Activated B cell treated with CpG ODN at 0.5 μM for 24 hours (primary cell): ENCODE results near the gene WDR72. TPM values are rescaled to one million over a fixed set of nuclear protein-coding genes. Genes with fewer than 3 reads are reported as not detected.

Experiments
- ATAC-seq: fragments of 200-7000 bp; cut with Tn5 transposase; one replicate; pipeline ENCODE4 v1.10.0; 2021; ENCODE audit warnings: low read depth, mild to moderate bottlenecking, moderate library complexity
- CTCF ChIA-PET: fragments of 350-600 bp; sonication (Branson Sonifier 250); formaldehyde crosslinking; loops from one replicate; lab custom pipeline; 2021; ENCODE audit warnings: antibody characterized with exemption; lab: Charles Lee
- POLR2A ChIA-PET: fragments of 350-600 bp; sonication (Branson Sonifier 250); formaldehyde crosslinking; loops from one replicate; lab custom pipeline; 2021; ENCODE audit warnings: antibody characterized with exemption; lab: Charles Lee
- DNase-seq: peaks from one replicate; pipeline ENCODE4 v3.0.0; 2022
- H3K27ac Mint-ChIP-seq: one replicate; pipeline ENCODE4 v1.8.0; 2020; ENCODE audit warnings: mixed read lengths
- H3K27me3 Mint-ChIP-seq: one replicate; pipeline ENCODE4 v1.8.0; 2021; ENCODE audit warnings: mixed read lengths
- H3K36me3 Mint-ChIP-seq: one replicate; pipeline ENCODE4 v1.8.0; 2021; ENCODE audit warnings: low read depth, mixed read lengths
- H3K4me1 Mint-ChIP-seq: one replicate; pipeline ENCODE4 v1.8.0; 2021; ENCODE audit warnings: mixed read lengths
- H3K4me3 Mint-ChIP-seq: one replicate; pipeline ENCODE4 v1.8.0; 2020; ENCODE audit warnings: mild to moderate bottlenecking, mixed read lengths
- H3K9me3 Mint-ChIP-seq: one replicate; pipeline ENCODE4 v1.8.0; 2020; ENCODE audit warnings: mixed read lengths
- intact Hi-C: fragments of 100-400 bp; cut with micrococcal nuclease; formaldehyde crosslinking; loops from one replicate; pipeline ENCODE4 v1.15.1; 2024
- total RNA-seq: library from RNA; stranded (reverse); gene quantifications from 2 replicates; pipeline ENCODE4 v1.2.3, GENCODE V29; 2022
- TF ChIP-seq, protein P1 (sequence below): fragments of 200-600 bp; IDR thresholded peaks from one replicate; pipeline ENCODE4 v1.8.0; 2022; ENCODE audit warnings: antibody characterized with exemption, mild to moderate bottlenecking

WDR72 gene
- total RNA-seq, 1 donor from 2014 or later, result not detected

DNA sequence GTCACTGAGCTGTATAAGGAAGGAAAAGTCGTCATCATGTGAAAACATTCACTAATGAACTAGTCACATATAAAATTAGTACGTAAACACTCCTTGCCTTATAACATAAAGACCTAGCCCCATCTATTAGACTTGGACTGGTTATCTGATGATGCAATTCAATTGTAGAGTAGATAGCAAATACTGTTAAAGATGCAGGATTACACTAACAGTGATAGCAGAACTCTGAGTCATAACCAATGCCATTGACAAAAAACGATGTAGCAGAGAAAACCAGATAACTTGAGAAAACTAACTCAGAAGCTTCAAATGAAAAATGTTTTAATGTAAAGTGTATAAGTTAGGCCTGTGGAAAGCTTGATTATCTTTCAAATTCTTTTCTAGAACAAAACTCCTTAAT, 132.2 kb downstream of the WDR72 start:
- intact Hi-C loops, result no loop called here
- Mint-ChIP-seq H3K4me1 (no peaks in the 10 kb centered on the region), H3K9me3 (peaks cover 11% of the 10 kb centered on the region), H3K4me3 (no peak overlapping the region), H3K27me3 (no peaks in the 10 kb centered on the region), H3K36me3 (no peaks in the 10 kb centered on the region), H3K27ac (no peak overlapping the region)
- ChIA-PET CTCF (no interaction called here), POLR2A (no interaction called here)
- ATAC-seq (no peak), DNase-seq (no peak)
- TF ChIP-seq, protein P1, sequence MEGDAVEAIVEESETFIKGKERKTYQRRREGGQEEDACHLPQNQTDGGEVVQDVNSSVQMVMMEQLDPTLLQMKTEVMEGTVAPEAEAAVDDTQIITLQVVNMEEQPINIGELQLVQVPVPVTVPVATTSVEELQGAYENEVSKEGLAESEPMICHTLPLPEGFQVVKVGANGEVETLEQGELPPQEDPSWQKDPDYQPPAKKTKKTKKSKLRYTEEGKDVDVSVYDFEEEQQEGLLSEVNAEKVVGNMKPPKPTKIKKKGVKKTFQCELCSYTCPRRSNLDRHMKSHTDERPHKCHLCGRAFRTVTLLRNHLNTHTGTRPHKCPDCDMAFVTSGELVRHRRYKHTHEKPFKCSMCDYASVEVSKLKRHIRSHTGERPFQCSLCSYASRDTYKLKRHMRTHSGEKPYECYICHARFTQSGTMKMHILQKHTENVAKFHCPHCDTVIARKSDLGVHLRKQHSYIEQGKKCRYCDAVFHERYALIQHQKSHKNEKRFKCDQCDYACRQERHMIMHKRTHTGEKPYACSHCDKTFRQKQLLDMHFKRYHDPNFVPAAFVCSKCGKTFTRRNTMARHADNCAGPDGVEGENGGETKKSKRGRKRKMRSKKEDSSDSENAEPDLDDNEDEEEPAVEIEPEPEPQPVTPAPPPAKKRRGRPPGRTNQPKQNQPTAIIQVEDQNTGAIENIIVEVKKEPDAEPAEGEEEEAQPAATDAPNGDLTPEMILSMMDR, result no peak

DNA sequence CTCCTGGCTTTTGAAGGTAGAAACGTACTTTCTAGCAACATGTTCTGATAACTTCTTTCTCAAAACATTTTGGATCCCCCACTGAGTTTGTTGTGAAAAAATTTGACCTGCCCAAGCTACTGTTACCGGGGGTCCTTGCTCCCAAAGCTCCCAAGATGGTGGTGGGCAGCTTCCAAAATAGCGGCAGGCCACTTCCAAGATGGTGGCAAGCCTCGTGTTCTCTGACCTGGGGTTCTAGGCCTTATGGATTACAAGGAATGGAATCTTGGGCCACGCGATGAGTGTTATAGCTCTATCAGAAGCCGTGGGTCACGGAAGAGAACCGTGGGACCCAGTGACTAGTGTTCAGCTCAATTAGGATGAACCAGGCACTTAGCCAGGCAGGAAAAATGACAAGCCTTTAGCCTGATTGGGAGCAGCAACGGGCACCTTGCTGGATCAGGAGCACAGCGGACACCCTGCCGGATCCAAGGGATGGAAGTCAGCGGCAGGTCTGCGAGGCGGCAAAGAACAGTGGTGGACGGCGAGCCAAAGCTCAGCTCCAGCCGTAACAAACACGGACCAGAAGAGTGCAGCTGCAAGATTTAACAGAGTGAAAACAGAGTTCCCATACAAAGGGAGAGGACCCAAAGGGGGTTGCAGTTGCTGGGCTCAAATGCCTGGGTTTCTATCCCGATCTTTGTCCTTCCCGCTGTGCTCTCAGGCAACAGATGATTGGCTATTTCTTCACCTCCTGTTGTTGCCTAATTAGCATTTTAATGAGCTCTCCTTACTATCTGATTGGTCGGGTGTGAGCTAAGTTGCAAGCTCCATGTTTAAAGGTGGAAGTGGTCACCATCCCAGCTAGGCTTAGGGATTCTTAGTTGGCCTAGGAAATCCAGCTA, 133.3 kb downstream of the WDR72 start:
- H3K36me3 Mint-ChIP-seq, result no peaks in the 10 kb centered on the region
- CTCF ChIA-PET, result no interaction called here

DNA sequence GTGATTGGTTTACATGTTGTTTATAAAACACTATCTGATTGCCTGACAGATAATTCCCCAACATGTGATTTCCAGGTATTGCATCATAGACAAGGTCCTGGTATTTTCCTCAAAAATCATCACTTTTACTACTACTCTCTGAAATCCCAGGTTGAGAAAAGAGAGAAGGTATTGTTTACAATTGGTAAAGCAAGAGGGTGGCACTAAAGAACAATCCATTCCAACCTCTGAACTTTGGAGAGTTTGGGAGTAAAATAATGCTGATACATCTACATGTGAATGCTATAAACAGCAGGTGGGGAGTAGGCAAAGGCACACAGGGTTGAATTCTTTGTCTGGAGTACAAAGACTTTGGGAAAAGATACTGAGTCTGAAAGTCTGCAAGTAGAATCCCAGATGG, 134.2 kb downstream of the WDR72 start:
- TF ChIP-seq, protein P1, result no peak
- Mint-ChIP-seq H3K4me1 (no peaks in the 10 kb centered on the region), H3K27me3 (no peaks in the 10 kb centered on the region), H3K4me3 (no peak overlapping the region), H3K9me3 (no peaks in the 10 kb centered on the region), H3K36me3 (no peaks in the 10 kb centered on the region), H3K27ac (no peak overlapping the region)
- DNase-seq (no peak), ATAC-seq (no peak)
- ChIA-PET POLR2A (no interaction called here), CTCF (no interaction called here)
- intact Hi-C loops, result no loop called here

More for the DNA sequence above, 133.3 kb downstream of the WDR72 start:
- Mint-ChIP-seq H3K4me3 (no peak overlapping the region), H3K27me3 (no peaks in the 10 kb centered on the region), H3K4me1 (no peaks in the 10 kb centered on the region), H3K27ac (no peak overlapping the region), H3K9me3 (peaks cover 3% of the 10 kb centered on the region)
- POLR2A ChIA-PET, result no interaction called here
- no peak for DNase-seq
- TF ChIP-seq, protein P1, result no peak
- ATAC-seq, result no peak
- intact Hi-C loops, result no loop called here

DNA sequence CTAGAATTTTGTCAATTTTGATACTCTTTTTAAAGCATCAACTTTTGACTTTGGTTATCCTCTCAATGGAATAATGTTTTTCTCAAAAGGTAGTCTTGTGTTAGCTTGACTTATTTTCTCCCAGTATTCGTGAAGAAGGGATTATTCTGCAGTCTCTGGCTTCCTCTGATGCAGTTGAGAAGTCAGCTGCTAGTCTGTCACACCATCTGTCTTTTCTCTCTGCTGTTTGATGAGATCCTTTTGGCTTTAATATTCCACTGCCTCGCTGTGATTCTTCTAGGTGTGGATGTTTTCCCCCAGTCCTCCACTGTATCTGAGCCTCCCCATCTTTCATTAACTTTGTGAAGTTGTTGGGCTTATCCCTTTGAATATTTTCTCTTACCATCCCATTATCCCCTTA, 141.0 kb downstream of the WDR72 start:
- Mint-ChIP-seq H3K9me3 (no peaks in the 10 kb centered on the region), H3K27ac (no peak overlapping the region), H3K4me3 (no peak overlapping the region), H3K27me3 (no peaks in the 10 kb centered on the region), H3K36me3 (no peaks in the 10 kb centered on the region), H3K4me1 (no peaks in the 10 kb centered on the region)
- TF ChIP-seq, protein P1, result no peak
- CTCF ChIA-PET, result no interaction called here
- DNase-seq (no peak), ATAC-seq (no peak)
- POLR2A ChIA-PET, result no interaction called here
- intact Hi-C loops, result no loop called here

DNA sequence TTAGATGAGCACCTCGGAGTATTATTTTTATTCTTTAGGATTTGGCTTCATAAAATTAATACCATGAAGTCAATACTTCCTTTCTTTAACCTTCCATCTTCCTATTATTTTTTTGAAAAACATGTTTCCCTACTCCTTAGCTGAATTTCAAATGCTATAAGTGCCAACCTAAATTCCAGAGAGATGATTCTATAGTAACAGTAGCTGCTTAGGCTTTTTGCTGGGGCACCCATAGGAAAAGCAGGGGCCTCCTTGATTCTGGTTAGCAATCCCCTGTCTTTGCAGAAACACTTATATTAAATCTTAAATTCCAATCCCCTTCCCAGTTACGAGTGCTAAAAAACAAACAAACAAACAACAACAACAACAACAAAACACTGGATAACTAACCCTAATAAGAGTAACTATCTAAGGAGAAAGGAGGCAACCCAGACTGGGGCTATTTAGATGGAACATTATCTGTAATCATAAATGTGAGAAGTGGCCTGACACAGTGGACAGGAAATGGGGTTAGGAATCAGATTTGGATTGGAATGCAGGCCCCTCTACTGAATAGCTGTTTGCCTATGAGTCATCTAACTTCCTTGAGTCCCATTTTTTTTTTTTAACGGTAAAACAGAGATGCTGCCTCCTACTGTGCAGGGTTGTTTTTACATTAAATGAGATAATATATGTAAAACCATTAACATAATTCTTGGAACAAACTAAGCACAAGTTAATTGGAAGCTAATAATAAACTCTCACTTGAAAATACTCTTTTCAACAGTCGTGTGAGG, 148.1 kb downstream of the WDR72 start:
- CTCF ChIA-PET, result no interaction called here
- no peak for DNase-seq
- no peaks in the 10 kb centered on the region for H3K4me1 Mint-ChIP-seq
- no peak overlapping the region for H3K27ac Mint-ChIP-seq
- intact Hi-C loops, result no loop called here
- no peak overlapping the region for H3K4me3 Mint-ChIP-seq
- TF ChIP-seq, protein P1, result no peak
- no peaks in the 10 kb centered on the region for H3K36me3 Mint-ChIP-seq
- ATAC-seq, result no peak
- POLR2A ChIA-PET, result no interaction called here
- no peaks in the 10 kb centered on the region for H3K27me3 Mint-ChIP-seq
- H3K9me3 Mint-ChIP-seq, result no peaks in the 10 kb centered on the region
